HCT116 (cell line): ENCODE measurements around the gene ADD1. TPM values are rescaled to one million over a fixed set of nuclear protein-coding genes. Genes with fewer than 3 reads are reported as not detected.
A peak's percentile ranks its signal among the peaks of the same experiment; 100 is the strongest.

Source experiments
- ATAC-seq: fragments of 200-7000 bp; cut with Tn5 transposase; 2 replicates; pipeline ENCODE4 v1.9.1; 2020; ENCODE audit warnings: mild to moderate bottlenecking, moderate library complexity
- BruUV-seq: library from RNA; stranded (reverse); fragments of 400-500 nt; replicated peaks from 2 replicates; lab custom pipeline; 2021; lab: Mats Ljungman, UMichigan
- CTCF ChIA-PET: fragments of 300-600 bp; sonication (Branson Sonifier 250); formaldehyde crosslinking; loops from one replicate; lab custom pipeline; 2021; ENCODE audit warnings: antibody characterized with exemption; lab: Charles Lee
- POLR2A ChIA-PET: fragments of 300-600, 350-600 bp; sonication (Branson Sonifier 250); formaldehyde crosslinking; loops from one replicate; lab custom pipeline; 2021; ENCODE audit warnings: antibody characterized with exemption; lab: Charles Lee
- RAD21 ChIA-PET, 2 experiments: fragments of 300-600 bp; sonication (Branson Sonifier 250); formaldehyde crosslinking; loops; one replicate each; lab custom pipeline; 2023; ENCODE audit warnings: low total read pairs in 2 of 2; ENCODE audit not compliant: uncharacterized antibody in 2 of 2, unreplicated experiment in 2 of 2, low non-redundant PET in 1 of 2; lab: Charles Lee
- DNase-seq: peaks from one replicate; pipeline ENCODE4 v3.0.0-alpha.2; 2010; ENCODE audit warnings: low read depth, low spot score
- H2AFZ ChIP-seq: fragments of 200-600 bp; shearing (Covaris generic), sonication (generic); 2 replicates; pipeline ENCODE4 v1.6.1; 2017; ENCODE audit warnings: low read depth, mixed run types, mixed read lengths, antibody characterized with exemption, low read length; ENCODE audit not compliant: poor library complexity, severe bottlenecking
- H3K27ac ChIP-seq: 2 replicates; pipeline ENCODE4 v1.5.1; 2012; ENCODE audit warnings: low read depth, low read length
- H3K27me3 ChIP-seq: fragments of 200-600 bp; sonication (generic); 2 replicates; pipeline ENCODE4 v1.6.1; 2016; ENCODE audit warnings: mixed run types, low read length, mixed read lengths; ENCODE audit not compliant: insufficient read depth
- H3K36me3 ChIP-seq, 2 experiments: fragments of 200-500 bp in 1 of 2; fragments of 200-600 bp in 1 of 2; sonication (Bioruptor generic) in 1 of 2; sonication (generic) in 1 of 2; 2 replicates each; pipeline versions ENCODE4 v1.5.1 to v1.6.1; 2014 to 2016; ENCODE audit warnings: low read length in 2 of 2, inconsistent platforms in 1 of 2, mixed read lengths in 1 of 2, mixed run types in 1 of 2; ENCODE audit not compliant: insufficient read depth in 2 of 2, control insufficient read depth in 1 of 2
- H3K4me1 ChIP-seq, 2 experiments: fragments of 200-600 bp in 1 of 2; sonication (generic) in 1 of 2; 2 replicates each; pipeline versions ENCODE4 v1.5.1 to v1.6.1; 2012 to 2017; ENCODE audit warnings: low read length in 2 of 2, inconsistent platforms in 1 of 2, mild to moderate bottlenecking in 1 of 2, mixed read lengths in 1 of 2, mixed run types in 1 of 2, moderate library complexity in 1 of 2; ENCODE audit not compliant: insufficient read depth in 2 of 2, control insufficient read depth in 1 of 2
- H3K4me2 ChIP-seq: fragments of 200-600 bp; sonication (generic); 2 replicates; pipeline ENCODE4 v1.6.1; 2017; ENCODE audit warnings: mixed run types, low read length, mixed read lengths
- H3K4me3 ChIP-seq, 2 experiments: fragments of 200-600 bp in 1 of 2; sonication (generic) in 1 of 2; replicated peaks in 1 of 2; 2 replicates each; pipeline ENCODE4 v1.5.1; 2011 to 2016; ENCODE audit warnings: low read length in 2 of 2, control low read depth in 1 of 2, low read depth in 1 of 2, mild to moderate bottlenecking in 1 of 2, mixed read lengths in 1 of 2, mixed run types in 1 of 2
- H3K79me2 ChIP-seq: fragments of 200-600 bp; sonication (generic); 2 replicates; pipeline ENCODE4 v1.6.1; 2017; ENCODE audit warnings: mild to moderate bottlenecking, mixed run types, low read length, moderate library complexity, mixed read lengths; ENCODE audit not compliant: insufficient read depth
- H3K9ac ChIP-seq: fragments of 200-600 bp; sonication (generic); 2 replicates; pipeline ENCODE4 v1.6.1; 2016; ENCODE audit warnings: low read length, mixed read lengths
- H3K9me2 ChIP-seq: fragments of 200-600 bp; sonication (generic), shearing (Covaris generic); 2 replicates; pipeline ENCODE4 v1.6.1; 2017; ENCODE audit warnings: mixed run types, mild to moderate bottlenecking, moderate library complexity; ENCODE audit not compliant: insufficient read depth
- H3K9me3 ChIP-seq, 2 experiments: fragments of 200-500 bp in 1 of 2; fragments of 200-600 bp in 1 of 2; sonication (Bioruptor generic) in 1 of 2; sonication (generic) in 1 of 2; 2 replicates each; pipeline ENCODE4 v1.6.1; 2014 to 2017; ENCODE audit warnings: low read length in 2 of 2, mixed read lengths in 2 of 2, inconsistent platforms in 1 of 2, low read depth in 1 of 2, mild to moderate bottlenecking in 1 of 2, mixed run types in 1 of 2, moderate library complexity in 1 of 2; ENCODE audit not compliant: control insufficient read depth in 1 of 2, insufficient read depth in 1 of 2
- H4K20me1 ChIP-seq: fragments of 200-600 bp; sonication (generic), shearing (Covaris generic); 2 replicates; pipeline ENCODE4 v1.6.1; 2017; ENCODE audit warnings: mixed run types, mild to moderate bottlenecking, moderate library complexity; ENCODE audit not compliant: insufficient read depth
- CTCF ChIP-seq, 3 experiments: fragments of 200-600 bp in 1 of 3; sonication (generic) in 1 of 3; IDR thresholded peaks in 2 of 3; conservative IDR thresholded peaks in 1 of 3; 2 replicates each; pipeline ENCODE4 v1.5.1; 2012 to 2017; ENCODE audit warnings: low read depth in 2 of 3, low read length in 2 of 3, antibody characterized with exemption in 1 of 3, borderline replicate concordance in 1 of 3, control low read depth in 1 of 3, mild to moderate bottlenecking in 1 of 3, mixed read lengths in 1 of 3, mixed run types in 1 of 3, moderate library complexity in 1 of 3; ENCODE audit not compliant: insufficient read depth in 1 of 3
- EGR1 ChIP-seq: IDR thresholded peaks from 2 replicates; pipeline ENCODE4 v1.6.1; 2012; ENCODE audit warnings: low read depth
- JUND ChIP-seq: IDR thresholded peaks from 2 replicates; pipeline ENCODE4 v1.6.1; 2012
- RAD21 ChIP-seq: IDR thresholded peaks from 2 replicates; pipeline ENCODE4 v1.6.1; 2012; ENCODE audit warnings: low read depth, mild to moderate bottlenecking
- ZBTB33 ChIP-seq: IDR thresholded peaks from 2 replicates; pipeline ENCODE4 v1.6.1; 2011; ENCODE audit warnings: mild to moderate bottlenecking, low read length, moderate library complexity; ENCODE audit not compliant: insufficient replicate concordance; ENCODE audit errors: extremely low read depth
- intact Hi-C: fragments of 100-400 bp; cut with micrococcal nuclease; formaldehyde crosslinking; loops from 2 replicates; pipeline ENCODE4 v1.10.0; 2022
- total RNA-seq: library from RNA; stranded (reverse); gene quantifications from one replicate; pipeline ENCODE4 v1.2.1, GENCODE V29; 2021; ENCODE audit not compliant: unreplicated experiment

The ADD1 gene
- total RNA-seq, 1 experiment from 2014 or later, result 139 TPM

- TF ChIP-seq ZBTB33 (no peak), JUND (no peak)
- TF ChIP-seq, all 23 proteins: peak for 0
Observed at GRCh38 chr4:2947926-2948325, 104.3 kb downstream of the ADD1 start (continued).

- H3K4me3 ChIP-seq, result no peak overlapping the region
- ATAC-seq, result peak; percentile 83
- no peaks in the 10 kb centered on the region for H3K27me3 ChIP-seq
- no peak overlapping the region for H3K27ac ChIP-seq
- DNase-seq, result peak; percentile 22
- no peak overlapping the region for H3K9ac ChIP-seq
- no peak overlapping the region for H2AFZ ChIP-seq
- peaks cover 71 to 84% of the 10 kb centered on the region in 2 experiments for H3K36me3 ChIP-seq
- H4K20me1 ChIP-seq, result peaks cover 17% of the 10 kb centered on the region; the same call in 1 of the 2 replicates
- POLR2A ChIA-PET, result interaction anchor here (1.6 kb wide), 1 partner anchor 12 kb away, joined by 3 read pairs; no protein-coding TSS in a partner anchor
- no peak overlapping the region for H3K4me2 ChIP-seq
- H3K79me2 ChIP-seq, result peaks cover 74% of the 10 kb centered on the region
- no peaks in the 10 kb centered on the region for H3K9me3 ChIP-seq
- H3K9me2 ChIP-seq, result no peaks in the 10 kb centered on the region
- BruUV-seq, result no TSS peak
- TF ChIP-seq RAD21, result peak; percentile 40; the same call in 1 of the 2 replicates
- TF ChIP-seq CTCF (IDR thresholded peaks at IDR 0.05 in 2 of 3, conservative IDR thresholded peaks at IDR 0.05 in 1 of 3; ENCODE audit: borderline replicate concordance in 1 of 3, insufficient read depth in 1 of 3, low read depth in 2 of 3, low read length in 2 of 3), result peak; percentile 35 to 69 (median 53); a peak in 4 of 6 replicates
- no peak for TF ChIP-seq EGR1
- TF ChIP-seq, all 23 proteins: peak for 2
- ChIA-PET RAD21 (no interaction called here), CTCF (interaction anchor here (1.6 to 1.7 kb wide), 2 partner anchors 13 to 14 kb away, joined by 5 read pairs; no protein-coding TSS in a partner anchor)
- intact Hi-C loops, result loop anchor here (1.0 kb wide), 1 partner anchor 88 kb away; no protein-coding TSS in a partner anchor
- H3K4me1 ChIP-seq, result no peaks in the 10 kb centered on the region
Observed at GRCh38 chr4:2948895-2949781, 105.5 kb downstream of the ADD1 start.
